GM12891 (cell line): ENCODE measurements around the gene LGR6.

ENCODE experiments used
- POLR2A ChIP-seq: IDR thresholded peaks from 2 replicates; pipeline ENCODE4 v1.6.1; 2011; ENCODE audit warnings: low read depth, low read length, control low read depth
- TAF1 ChIP-seq: IDR thresholded peaks from 2 replicates; pipeline ENCODE4 v1.6.1; 2011; ENCODE audit warnings: low read depth, low read length, control low read depth

GRCh38 chr1:202310746-202311145, 117.1 kb downstream of the LGR6 start:
- TF ChIP-seq POLR2A = no peak
- TF ChIP-seq TAF1 = no peak
